Measurements from ENCODE around the gene GJA3. TPM values are rescaled to one million over a fixed set of nuclear protein-coding genes. Genes with fewer than 3 reads are reported as not detected.

GJA3 gene
- total and polyA plus RNA-seq, 2 donors (not counting 1 experiment from before 2014, with no cell fraction given) = 0.28 to 0.59 TPM

DNA sequence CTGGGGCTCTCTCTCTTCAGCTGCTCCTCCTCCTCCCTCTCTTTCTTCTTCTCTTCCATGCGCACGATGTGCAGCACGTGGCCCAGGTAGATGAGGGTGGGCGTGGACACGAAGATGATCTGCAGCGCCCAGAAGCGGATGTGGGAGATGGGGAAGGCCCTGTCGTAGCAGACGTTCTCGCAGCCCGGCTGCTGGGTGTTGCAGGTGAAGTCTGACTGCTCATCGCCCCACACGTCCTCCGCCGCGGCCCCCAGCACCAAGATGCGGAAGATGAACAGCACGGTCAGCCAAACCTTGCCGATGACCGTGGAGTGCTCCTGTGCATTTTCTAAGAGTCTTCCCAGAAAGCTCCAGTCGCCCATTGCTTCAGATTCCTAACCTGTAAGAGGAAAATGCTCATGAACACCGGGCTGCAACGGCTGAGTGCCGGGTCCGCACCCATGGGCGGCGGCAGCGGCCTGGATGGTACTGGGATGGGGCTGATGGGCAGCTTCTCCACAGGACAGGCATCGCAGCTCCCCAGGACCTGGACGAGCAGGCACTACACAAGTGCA is 17.8 kb downstream of the GJA3 start:
- intact Hi-C loops (cut with micrococcal nuclease) = no loop called here
- H3K79me2 ChIP-seq (ENCODE audit: control insufficient read depth, insufficient read depth, low read length) = no peaks in the 10 kb centered on the region
- DNase-seq = no peak
- peaks cover 4% of the 10 kb centered on the region for H4K20me1 ChIP-seq (ENCODE audit: control insufficient read depth, insufficient read depth, low read length, poor library complexity, severe bottlenecking)
- 89% methylated on average over 25 of the region's 30 CpGs for WGBS (ENCODE audit: insufficient coverage)
- ChIA-PET POLR2A (no interaction called here), CTCF (no interaction called here)
- no peak overlapping the region for H3K4me3 ChIP-seq (ENCODE audit: control extremely low read depth in 1 of 5, extremely low read depth in 1 of 5, insufficient read depth in 1 of 5, low read depth in 2 of 5, low read length in 4 of 5)
- Mint-ChIP-seq H3K4me3 (no peak overlapping the region), H3K27me3 (peaks cover 49% of the 10 kb centered on the region), H3K9me3 (ENCODE audit: insufficient read depth) (no peaks in the 10 kb centered on the region), H3K27ac (no peak overlapping the region), H3K4me1 (no peaks in the 10 kb centered on the region)
- peaks cover 0 to 19% (median 7%) of the 10 kb centered on the region in 4 experiments for H3K27me3 ChIP-seq (replicated peaks in 1 of 4; ENCODE audit: control extremely low read depth in 1 of 4, control insufficient read depth in 3 of 4, insufficient read depth in 4 of 4, low read length in 3 of 4)
- peak overlapping the region; percentile 40 for H3K4me2 ChIP-seq (replicated peaks; ENCODE audit: low read depth, low read length, poor library complexity, severe bottlenecking)
- ATAC-seq (ENCODE audit: low read depth) = no peak
- no peak overlapping the region for H3K9ac ChIP-seq (ENCODE audit: low read length)
- H3K27ac ChIP-seq (ENCODE audit: low read length in 2 of 2) = no peak overlapping the region
- H3K36me3 ChIP-seq (replicated peaks in 1 of 2; ENCODE audit: control extremely low read depth in 1 of 2, control insufficient read depth in 1 of 2, extremely low read depth in 1 of 2, insufficient read depth in 2 of 2, low read length in 1 of 2) = no peaks in the 10 kb centered on the region
- TF ChIP-seq EZH2 (IDR thresholded peaks at IDR 0.05; ENCODE audit: borderline replicate concordance, insufficient read depth, low read depth, low read length, poor library complexity, severe bottlenecking) (no peak), CTCF (IDR thresholded peaks at IDR 0.05) (no peak)
- H3K9me3 ChIP-seq (ENCODE audit: control extremely low read depth in 1 of 3, control insufficient read depth in 2 of 3, insufficient read depth in 1 of 3, low read length in 2 of 3) = peaks cover 0 to 10% (median 0%) of the 10 kb centered on the region in 3 donors
- H3K4me1 ChIP-seq (ENCODE audit: control insufficient read depth in 2 of 2, insufficient read depth in 2 of 2, low read length in 2 of 2) = peaks cover 2 to 6% of the 10 kb centered on the region in 2 donors
- H2AFZ ChIP-seq (ENCODE audit: insufficient read depth, low read depth, low read length, poor library complexity, severe bottlenecking) = no peak overlapping the region

GRCh38 chr13:20142023-20142926 is 18.6 kb downstream of the GJA3 start:
- peaks cover 0 to 10% (median 0%) of the 10 kb centered on the region in 3 donors for H3K9me3 ChIP-seq (ENCODE audit: control extremely low read depth in 1 of 3, control insufficient read depth in 2 of 3, insufficient read depth in 1 of 3, low read length in 2 of 3)
- Mint-ChIP-seq H3K4me1 (no peaks in the 10 kb centered on the region), H3K27me3 (peaks cover 53% of the 10 kb centered on the region), H3K9me3 (ENCODE audit: insufficient read depth) (no peaks in the 10 kb centered on the region), H3K4me3 (no peak overlapping the region), H3K27ac (no peak overlapping the region)
- intact Hi-C loops (cut with micrococcal nuclease) = no loop called here
- no peak for ATAC-seq (ENCODE audit: low read depth)
- H3K27me3 ChIP-seq (replicated peaks in 1 of 4; ENCODE audit: control extremely low read depth in 1 of 4, control insufficient read depth in 3 of 4, insufficient read depth in 4 of 4, low read length in 3 of 4) = peaks cover 0 to 26% (median 8%) of the 10 kb centered on the region in 4 experiments
- H3K4me2 ChIP-seq (replicated peaks; ENCODE audit: low read depth, low read length, poor library complexity, severe bottlenecking) = peak overlapping the region; percentile 40
- POLR2A ChIA-PET = no interaction called here
- no peaks in the 10 kb centered on the region for H3K79me2 ChIP-seq (ENCODE audit: control insufficient read depth, insufficient read depth, low read length)
- H3K9ac ChIP-seq (ENCODE audit: low read length) = no peak overlapping the region
- peaks cover 2 to 6% of the 10 kb centered on the region in 2 donors for H3K4me1 ChIP-seq (ENCODE audit: control insufficient read depth in 2 of 2, insufficient read depth in 2 of 2, low read length in 2 of 2)
- WGBS (ENCODE audit: insufficient coverage) = 33% methylated on average over 81 of the region's 84 CpGs
- CTCF ChIA-PET = no interaction called here
- H3K36me3 ChIP-seq (replicated peaks in 1 of 2; ENCODE audit: control extremely low read depth in 1 of 2, control insufficient read depth in 1 of 2, extremely low read depth in 1 of 2, insufficient read depth in 2 of 2, low read length in 1 of 2) = no peaks in the 10 kb centered on the region
- H2AFZ ChIP-seq (ENCODE audit: insufficient read depth, low read depth, low read length, poor library complexity, severe bottlenecking) = no peak overlapping the region
- DNase-seq = no peak
- H4K20me1 ChIP-seq (ENCODE audit: control insufficient read depth, insufficient read depth, low read length, poor library complexity, severe bottlenecking) = peaks cover 4% of the 10 kb centered on the region
- TF ChIP-seq EZH2 (IDR thresholded peaks at IDR 0.05; ENCODE audit: borderline replicate concordance, insufficient read depth, low read depth, low read length, poor library complexity, severe bottlenecking) (no peak), CTCF (IDR thresholded peaks at IDR 0.05) (no peak)
- no peak overlapping the region for H3K4me3 ChIP-seq (ENCODE audit: control extremely low read depth in 1 of 5, extremely low read depth in 1 of 5, insufficient read depth in 1 of 5, low read depth in 2 of 5, low read length in 4 of 5)
- H3K27ac ChIP-seq (ENCODE audit: low read length in 2 of 2) = no peak overlapping the region
